ENCODE results near the gene KIAA0040. TPM values are rescaled to one million over a fixed set of nuclear protein-coding genes. Genes with fewer than 3 reads are reported as not detected.

Gene KIAA0040
- total and polyA plus RNA-seq, 12 donors: 6.3 to 37.2 (median 11.1) TPM

DNA sequence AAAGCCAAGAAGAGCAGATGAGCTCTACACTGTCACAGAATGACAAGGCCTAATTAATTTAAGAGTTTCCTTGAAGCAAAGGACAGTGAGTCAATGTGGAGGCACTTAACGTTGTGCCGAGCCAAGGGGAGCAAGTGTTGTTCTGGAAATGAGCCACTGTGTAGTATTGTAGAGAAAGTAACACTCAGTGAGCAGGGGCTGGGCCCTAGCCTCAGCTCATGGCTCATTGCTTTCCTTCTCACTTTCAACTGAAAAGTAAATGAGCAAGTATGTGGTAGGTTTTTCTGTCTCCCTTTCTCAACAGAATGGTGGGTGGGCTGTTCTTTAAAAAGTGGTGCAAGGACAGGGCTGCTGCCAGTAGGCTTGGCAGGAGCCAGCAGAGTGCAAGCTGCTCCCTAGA, 11.8 kb upstream of the KIAA0040 start:
- TF ChIP-seq CTCF (IDR thresholded peaks at IDR 0.05): no peak
- Histone ChIP-seq H3K27ac (peak overlapping the region in 1 of 10 donors; percentile 15), H3K4me3 (no peak overlapping the region), H3K4me1 (peaks cover 8 to 47% (median 31%) of the 10 kb centered on the region in 9 donors), H3K27me3 (no peaks in the 10 kb centered on the region), H3K9me3 (no peaks in the 10 kb centered on the region), H3K36me3 (no peaks in the 10 kb centered on the region)
- no peak for DNase-seq
- ATAC-seq: peak in 2 of 8 donors; percentile 34 to 73
- intact Hi-C loops (cut with DNase I): loop anchor here in 1 of 10 donors (5.0 kb wide), 1 partner anchor 63 kb away; no protein-coding TSS in a partner anchor
- 41 to 64% methylated on average over 2 of the region's 2 CpGs for WGBS, 2 donors

DNA sequence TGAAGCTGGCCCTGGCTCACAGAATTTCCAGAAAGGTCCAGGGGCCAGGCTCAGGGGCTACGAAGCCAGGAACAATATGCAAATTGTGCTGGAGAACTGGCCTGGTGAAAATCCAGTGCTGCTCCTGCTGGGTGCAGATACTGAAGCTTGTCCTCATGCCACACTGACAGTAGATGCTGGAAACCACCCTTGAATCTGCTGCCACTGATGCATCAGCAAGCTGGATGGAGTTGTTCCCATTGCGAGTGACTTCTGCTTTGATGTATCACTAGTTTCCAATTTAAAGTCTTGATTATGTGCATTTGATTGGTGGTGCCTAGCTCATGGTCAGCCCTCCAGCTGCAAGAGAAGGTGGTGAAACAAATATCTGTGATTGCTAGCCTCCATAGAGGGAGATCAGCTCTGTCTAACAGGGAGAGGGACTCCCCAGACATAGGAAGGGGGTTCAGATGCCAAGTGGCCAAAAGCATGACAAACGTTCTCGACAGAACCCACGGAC, 11.0 kb upstream of the KIAA0040 start:
- no peaks in the 10 kb centered on the region for H3K9me3 ChIP-seq
- DNase-seq (no peak), ATAC-seq (no peak)
- intact Hi-C loops (cut with DNase I): loop anchor here in 1 of 10 donors (5.0 kb wide), 1 partner anchor 64 kb away; no protein-coding TSS in a partner anchor
- TF ChIP-seq CTCF (IDR thresholded peaks at IDR 0.05): no peak
- H3K4me1 ChIP-seq: peaks cover 8 to 40% (median 31%) of the 10 kb centered on the region in 9 donors
- H3K27me3 ChIP-seq: no peaks in the 10 kb centered on the region
- H3K36me3 ChIP-seq: no peaks in the 10 kb centered on the region
- 90% methylated on average over 5 of the region's 5 CpGs for WGBS, 2 donors
- no peak overlapping the region for H3K4me3 ChIP-seq
- H3K27ac ChIP-seq: no peak overlapping the region

DNA sequence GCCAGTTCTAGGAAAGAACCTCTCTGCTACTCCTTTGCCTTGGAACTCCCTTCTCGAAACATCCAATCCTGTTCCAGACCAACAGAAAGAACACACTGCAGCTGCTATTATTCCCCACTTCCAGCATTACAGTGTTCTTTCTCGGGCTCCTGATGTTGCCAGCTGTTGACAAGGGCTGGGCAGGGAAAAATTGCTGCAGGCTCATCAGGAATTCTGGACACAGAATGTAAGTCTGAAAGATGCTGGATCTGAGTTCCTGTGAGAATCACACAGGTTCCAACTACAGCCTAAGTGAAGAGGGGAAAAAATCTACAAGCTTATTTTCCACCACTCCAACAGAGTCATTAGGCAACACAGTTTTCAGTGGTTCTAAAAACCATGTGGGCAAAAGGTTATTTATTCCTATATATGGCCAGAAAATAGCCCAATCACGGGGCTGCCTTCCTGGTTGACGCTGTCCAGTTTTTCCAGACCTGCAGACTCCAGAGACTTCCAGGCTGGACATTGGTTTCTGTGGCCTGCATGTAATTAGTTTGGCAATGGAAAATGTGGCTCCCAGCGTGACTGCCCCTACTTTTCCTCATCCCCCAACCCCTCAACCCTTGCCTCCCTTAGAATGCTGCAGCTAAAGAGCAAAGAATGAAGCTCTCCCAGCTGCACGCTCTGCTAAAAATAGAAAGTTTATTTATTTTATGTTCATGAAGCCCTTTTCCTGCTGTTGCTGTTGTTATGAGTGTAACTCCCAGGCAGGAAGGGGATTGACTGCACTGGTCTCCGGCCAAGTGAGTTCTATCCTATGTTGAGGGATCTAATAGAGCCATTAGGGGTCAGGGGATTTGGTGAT, 8.3 kb upstream of the KIAA0040 start:
- TF ChIP-seq CTCF (IDR thresholded peaks at IDR 0.05): no peak
- H3K27ac ChIP-seq: peak overlapping the region; percentile 65 to 91 (median 80)
- 31 to 42% methylated on average over 7 of the region's 7 CpGs for WGBS, 2 donors
- ATAC-seq (peak; percentile 58 to 90 (median 80)), DNase-seq (peak; percentile 14 to 60)
- no peaks in the 10 kb centered on the region for H3K9me3 ChIP-seq
- H3K27me3 ChIP-seq: no peaks in the 10 kb centered on the region
- H3K36me3 ChIP-seq: no peaks in the 10 kb centered on the region
- intact Hi-C loops (cut with DNase I): loop anchor here in 1 of 10 donors (5.0 kb wide), 1 partner anchor 66 kb away; no protein-coding TSS in a partner anchor
- peak overlapping the region in 4 of 10 donors; percentile 2 to 17 (median 10) for H3K4me3 ChIP-seq
- peaks cover 8 to 48% (median 33%) of the 10 kb centered on the region in 9 donors for H3K4me1 ChIP-seq

DNA sequence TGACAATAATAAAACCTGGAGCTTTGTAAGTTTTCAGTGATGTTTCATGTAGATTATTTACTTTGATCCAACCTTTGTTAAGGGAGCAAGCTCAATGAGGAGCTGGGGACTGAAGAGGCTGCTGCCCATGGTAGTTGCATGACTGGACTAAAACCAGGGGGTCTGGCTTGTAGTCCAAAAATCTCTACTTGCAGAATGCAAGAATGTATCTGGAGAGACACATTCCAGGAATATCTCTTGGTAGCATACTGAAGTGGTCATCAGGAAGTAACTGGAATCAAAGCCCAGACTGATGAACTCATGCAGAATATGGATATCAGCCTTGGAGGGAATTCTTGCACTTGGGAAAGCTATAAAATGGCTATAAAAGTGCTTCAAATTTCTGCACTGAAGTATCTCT, 5.8 kb upstream of the KIAA0040 start:
- no peaks in the 10 kb centered on the region for H3K9me3 ChIP-seq
- no peaks in the 10 kb centered on the region for H3K36me3 ChIP-seq
- intact Hi-C loops (cut with DNase I): no loop called here
- H3K4me3 ChIP-seq: no peak overlapping the region
- no peak overlapping the region for H3K27ac ChIP-seq
- peaks cover 12 to 52% (median 29%) of the 10 kb centered on the region in 9 donors for H3K4me1 ChIP-seq
- ATAC-seq: no peak
- no peak for TF ChIP-seq CTCF (IDR thresholded peaks at IDR 0.05)
- no peaks in the 10 kb centered on the region for H3K27me3 ChIP-seq
- DNase-seq: no peak

All from heart right ventricle (tissue), 16 donors.